H1 (cell line): ENCODE measurements around the gene TXLNA. TPM values are rescaled to one million over a fixed set of nuclear protein-coding genes. Genes with fewer than 3 reads are reported as not detected.

Source experiments
- ASH2L ChIP-seq: fragments of 200-600, 300-600 bp; sonication (generic); IDR thresholded peaks from one replicate; pipeline ENCODE4 v1.7.1; 2017; ENCODE audit warnings: low read length
- BCL11A ChIP-seq, 2 experiments: IDR thresholded peaks; one replicate each; pipeline ENCODE4 v1.6.1; 2011; ENCODE audit warnings: low read depth in 2 of 2, low read length in 2 of 2, mild to moderate bottlenecking in 2 of 2
- CHD7 ChIP-seq: fragments of 300-600 bp; sonication (generic); IDR thresholded peaks from 2 replicates; pipeline ENCODE4 v1.7.1; 2012; ENCODE audit warnings: low read length, moderate library complexity, mild to moderate bottlenecking, inconsistent platforms; ENCODE audit not compliant: insufficient replicate concordance
- KDM4A ChIP-seq: IDR thresholded peaks from one replicate; pipeline ENCODE4 v1.7.1; 2012; ENCODE audit warnings: low read depth, mild to moderate bottlenecking, moderate library complexity, low read length, inconsistent platforms; ENCODE audit not compliant: severe bottlenecking
- POLR2A ChIP-seq, 2 experiments: IDR thresholded peaks; 1 replicate in 1 of 2; 2 replicates in 1 of 2; pipeline ENCODE4 v1.6.1; 2011; ENCODE audit warnings: low read depth in 2 of 2, low read length in 2 of 2, mild to moderate bottlenecking in 2 of 2; ENCODE audit errors: control extremely low read depth in 1 of 2
- RFX5 ChIP-seq: IDR thresholded peaks from 2 replicates; pipeline ENCODE4 v1.6.1; 2011; ENCODE audit warnings: low read depth, low read length, improper control_type of control experiment, borderline replicate concordance
- ZNF274 ChIP-seq: IDR thresholded peaks from 2 replicates; pipeline ENCODE4 v1.7.0; 2012; ENCODE audit warnings: low read length, borderline replicate concordance; ENCODE audit errors: extremely low read depth
- polyA plus RNA-seq, 7 experiments: library from polyadenylated mRNA; depleted of rRNA in 3 of 7; stranded (reverse) in 5 of 7; unstranded in 2 of 7; fragments of >200 nt in 5 of 7; fragments of 200-250 nt in 2 of 7; gene quantifications; 1 replicate in 5 of 7; 2 replicates in 1 of 7; 4 replicates in 1 of 7; pipeline versions ENCODE4 v1.2.1 to v1.2.3, GENCODE V29; 2011 to 2013; ENCODE audit warnings: missing spikeins in 2 of 7, mixed read lengths in 2 of 7
- total RNA-seq: library from RNA; stranded (reverse); fragmentation: NEBNext Ultra II Directional; extraction: Animal tissue kit (Norgen Biotek cat#: 25700); gene quantifications from 2 replicates; pipeline ENCODE4 v1.2.1, GENCODE V29; 2021

TXLNA gene
- total and polyA plus RNA-seq, 2 of the 8 experiments (the other 6 are each of a cell fraction or from before 2014, with no cell fraction given) = 31.3 to 46.9 TPM

- no peak for TF ChIP-seq RFX5
- TF ChIP-seq KDM4A = peak; percentile 20
- TF ChIP-seq BCL11A (IDR thresholded peaks at IDR 0.05; ENCODE audit: low read depth in 2 of 2, low read length in 2 of 2) = no peak
- TF ChIP-seq ASH2L = peak; percentile 71
- TF ChIP-seq POLR2A (IDR thresholded peaks at IDR 0.05; ENCODE audit: control extremely low read depth in 1 of 2, low read depth in 2 of 2, low read length in 2 of 2) = peak; percentile 58 to 86
- no peak for TF ChIP-seq ZNF274
- no peak for TF ChIP-seq CHD7
Measured at GRCh38 chr1:32179443-32180185, at the start of gene TXLNA (continued).
